ENCODE data around the gene FOXJ1.

- TF ChIP-seq CTCF (IDR thresholded peaks at IDR 0.05; ENCODE audit: borderline replicate concordance, extremely low read depth, low read length, poor library complexity, severe bottlenecking) (no peak), EZH2 (IDR thresholded peaks at IDR 0.05; ENCODE audit: borderline replicate concordance, low read depth, low read length, severe bottlenecking) (no peak)
Observed at GRCh38 chr17:76134911-76135809, 5.9 kb downstream of the FOXJ1 start.
